GM19468 (cell line): Measurements from ENCODE around the gene PREX1.
"Not testable (repeated sequence)": the region's sequence is repeated elsewhere in the genome, so short reads cannot be mapped to it uniquely, and the experiment has no call there.

Experiments
- ATAC-seq: cut with Tn5 transposase; IDR thresholded peaks from one replicate; pipeline ENCODE4 v1.9.1; 2021; ENCODE audit warnings: mild to moderate bottlenecking, moderate library complexity, moderate number of reproducible peaks; ENCODE audit not compliant: unreplicated experiment; ENCODE audit errors: extremely low read depth

The PREX1 gene, protein sequence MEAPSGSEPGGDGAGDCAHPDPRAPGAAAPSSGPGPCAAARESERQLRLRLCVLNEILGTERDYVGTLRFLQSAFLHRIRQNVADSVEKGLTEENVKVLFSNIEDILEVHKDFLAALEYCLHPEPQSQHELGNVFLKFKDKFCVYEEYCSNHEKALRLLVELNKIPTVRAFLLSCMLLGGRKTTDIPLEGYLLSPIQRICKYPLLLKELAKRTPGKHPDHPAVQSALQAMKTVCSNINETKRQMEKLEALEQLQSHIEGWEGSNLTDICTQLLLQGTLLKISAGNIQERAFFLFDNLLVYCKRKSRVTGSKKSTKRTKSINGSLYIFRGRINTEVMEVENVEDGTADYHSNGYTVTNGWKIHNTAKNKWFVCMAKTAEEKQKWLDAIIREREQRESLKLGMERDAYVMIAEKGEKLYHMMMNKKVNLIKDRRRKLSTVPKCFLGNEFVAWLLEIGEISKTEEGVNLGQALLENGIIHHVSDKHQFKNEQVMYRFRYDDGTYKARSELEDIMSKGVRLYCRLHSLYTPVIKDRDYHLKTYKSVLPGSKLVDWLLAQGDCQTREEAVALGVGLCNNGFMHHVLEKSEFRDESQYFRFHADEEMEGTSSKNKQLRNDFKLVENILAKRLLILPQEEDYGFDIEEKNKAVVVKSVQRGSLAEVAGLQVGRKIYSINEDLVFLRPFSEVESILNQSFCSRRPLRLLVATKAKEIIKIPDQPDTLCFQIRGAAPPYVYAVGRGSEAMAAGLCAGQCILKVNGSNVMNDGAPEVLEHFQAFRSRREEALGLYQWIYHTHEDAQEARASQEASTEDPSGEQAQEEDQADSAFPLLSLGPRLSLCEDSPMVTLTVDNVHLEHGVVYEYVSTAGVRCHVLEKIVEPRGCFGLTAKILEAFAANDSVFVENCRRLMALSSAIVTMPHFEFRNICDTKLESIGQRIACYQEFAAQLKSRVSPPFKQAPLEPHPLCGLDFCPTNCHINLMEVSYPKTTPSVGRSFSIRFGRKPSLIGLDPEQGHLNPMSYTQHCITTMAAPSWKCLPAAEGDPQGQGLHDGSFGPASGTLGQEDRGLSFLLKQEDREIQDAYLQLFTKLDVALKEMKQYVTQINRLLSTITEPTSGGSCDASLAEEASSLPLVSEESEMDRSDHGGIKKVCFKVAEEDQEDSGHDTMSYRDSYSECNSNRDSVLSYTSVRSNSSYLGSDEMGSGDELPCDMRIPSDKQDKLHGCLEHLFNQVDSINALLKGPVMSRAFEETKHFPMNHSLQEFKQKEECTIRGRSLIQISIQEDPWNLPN (N-terminal part only)

DNA sequence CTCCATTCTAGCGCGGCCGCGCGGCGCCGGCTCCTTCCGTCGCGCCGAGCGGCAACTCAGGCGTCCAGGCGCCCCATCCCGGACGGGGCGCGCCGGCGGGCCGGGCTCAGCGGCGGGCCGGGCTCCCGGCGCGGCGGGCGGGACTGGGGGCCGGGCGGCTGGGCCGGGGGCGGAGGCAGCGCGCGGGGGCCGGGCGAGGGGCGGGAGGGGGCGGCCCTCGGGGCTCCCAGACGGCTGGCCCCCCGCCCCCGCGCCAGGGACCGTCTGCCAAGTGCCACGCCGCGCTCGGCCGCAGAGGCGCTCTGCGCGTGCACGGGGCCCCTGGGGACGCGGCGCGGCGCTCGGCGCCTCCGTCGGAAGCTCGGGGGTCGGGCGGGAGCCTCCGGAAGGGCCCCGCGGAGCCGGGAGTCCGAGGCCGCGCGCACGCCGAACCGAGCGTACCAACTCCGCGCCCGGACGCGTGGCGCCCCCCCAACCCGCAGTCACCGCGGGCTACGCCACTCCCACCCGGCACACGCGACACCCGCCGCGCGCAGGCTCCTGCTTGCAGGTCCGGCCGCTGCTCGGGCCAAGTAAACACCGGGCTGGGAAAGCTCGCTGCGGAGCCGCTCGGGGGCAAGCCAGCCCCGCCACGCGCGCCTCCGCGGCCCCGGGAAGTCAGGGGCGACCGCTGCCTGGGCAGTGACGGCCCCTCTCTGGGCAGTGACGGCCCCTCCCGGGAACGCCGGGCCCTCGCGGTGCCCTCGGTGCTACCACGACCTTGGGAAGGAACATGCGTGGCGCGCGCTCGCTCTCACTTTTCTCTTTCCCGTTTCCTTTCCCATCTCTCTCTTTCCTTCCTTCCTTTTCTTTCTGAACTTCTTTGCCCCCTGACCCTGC lies at the start of gene PREX1:
TSS of gene PREX1 (minus strand) at position 145 of the 879 bp plus-strand sequence. CDS start at position 6, 139 bp downstream.
- peak; percentile 41 for ATAC-seq

DNA sequence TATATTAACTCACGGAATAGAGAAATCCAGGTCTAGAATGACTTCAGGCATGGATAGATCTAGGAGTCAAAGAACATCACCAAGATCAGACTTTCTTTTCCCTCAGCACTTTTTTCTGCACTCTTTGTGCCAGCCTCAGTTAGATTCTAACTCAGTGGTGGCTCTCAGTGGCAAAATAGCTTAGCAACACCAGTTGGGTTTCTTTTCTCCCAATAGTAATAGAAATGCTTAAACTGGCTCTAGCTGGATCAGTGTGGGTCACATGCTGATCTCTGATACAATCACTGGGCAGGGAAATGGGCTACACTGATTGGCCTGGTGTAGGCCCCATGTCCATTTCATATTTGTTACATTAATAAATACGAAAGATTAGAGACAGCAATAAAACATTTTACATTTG lies 49.5 kb upstream of the PREX1 start:
- ATAC-seq = no peak

DNA sequence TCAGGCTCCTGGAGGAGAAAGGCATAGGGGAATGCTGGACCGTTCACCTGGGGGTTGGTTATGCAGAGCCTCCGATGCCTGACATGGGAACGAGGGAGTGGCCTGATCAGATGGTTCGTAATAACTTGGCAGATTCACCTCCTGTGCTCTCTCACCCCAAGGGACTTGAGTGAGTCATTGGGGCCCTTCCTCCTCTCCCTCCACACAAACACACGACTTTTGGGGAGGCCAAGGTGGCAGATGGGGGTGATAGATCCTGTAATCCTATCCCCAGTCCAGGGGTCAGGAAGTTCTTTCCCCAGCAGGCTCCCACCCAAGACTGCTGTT lies 48.1 kb upstream of the PREX1 start:
- ATAC-seq = no peak

DNA sequence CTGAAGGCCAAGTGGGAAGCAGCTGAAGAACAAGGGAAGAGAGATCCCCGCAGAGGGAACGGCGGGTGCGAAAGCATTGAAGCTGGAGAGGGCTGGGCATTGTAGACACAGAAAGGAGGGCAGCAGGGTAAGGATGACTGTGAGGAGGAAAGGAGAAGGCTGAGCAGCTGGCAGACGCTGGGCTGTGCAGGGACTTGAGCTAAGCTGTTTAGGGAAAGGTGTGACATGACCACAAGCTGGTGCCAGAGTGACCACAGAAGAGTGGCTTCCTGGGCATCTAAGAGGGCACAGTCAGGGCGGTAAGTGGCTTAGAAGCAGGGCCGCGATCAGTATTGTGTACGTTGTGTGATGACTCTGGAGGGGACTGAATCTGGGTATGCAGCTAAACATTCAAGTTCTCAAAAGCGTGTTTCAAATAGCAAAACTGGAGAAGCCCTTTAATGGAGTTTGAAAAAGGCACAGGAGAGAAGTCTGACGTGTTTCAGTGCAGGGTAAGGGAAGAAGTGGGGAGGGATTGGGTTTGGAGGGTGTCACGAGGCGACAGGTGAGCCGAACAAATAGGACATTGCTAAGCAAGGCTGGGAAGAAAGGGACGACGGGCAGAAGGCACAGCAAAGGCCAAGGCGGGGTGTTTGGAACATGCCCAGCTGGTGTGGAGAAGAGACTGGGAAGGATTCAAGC lies 47.6 kb upstream of the PREX1 start:
- no peak for ATAC-seq

DNA sequence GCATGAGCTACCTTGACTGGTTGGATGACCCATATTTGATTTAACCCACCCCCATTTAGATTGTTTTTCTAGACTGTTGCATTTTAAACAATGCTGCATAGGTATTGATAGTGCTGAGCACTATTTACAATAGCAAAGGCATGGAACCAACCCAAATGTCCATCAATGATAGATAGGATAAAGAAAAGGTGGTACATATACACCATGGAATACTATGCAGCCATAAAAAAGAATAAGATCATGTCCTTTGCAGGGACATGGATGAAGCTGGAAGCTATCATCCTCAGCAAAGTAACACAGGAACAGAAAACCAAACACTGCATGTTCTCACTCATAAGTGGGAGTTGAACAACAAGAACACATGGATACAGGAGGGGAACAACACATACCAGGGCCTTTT lies 41.6 kb upstream of the PREX1 start:
- ATAC-seq = not testable (repeated sequence)

DNA sequence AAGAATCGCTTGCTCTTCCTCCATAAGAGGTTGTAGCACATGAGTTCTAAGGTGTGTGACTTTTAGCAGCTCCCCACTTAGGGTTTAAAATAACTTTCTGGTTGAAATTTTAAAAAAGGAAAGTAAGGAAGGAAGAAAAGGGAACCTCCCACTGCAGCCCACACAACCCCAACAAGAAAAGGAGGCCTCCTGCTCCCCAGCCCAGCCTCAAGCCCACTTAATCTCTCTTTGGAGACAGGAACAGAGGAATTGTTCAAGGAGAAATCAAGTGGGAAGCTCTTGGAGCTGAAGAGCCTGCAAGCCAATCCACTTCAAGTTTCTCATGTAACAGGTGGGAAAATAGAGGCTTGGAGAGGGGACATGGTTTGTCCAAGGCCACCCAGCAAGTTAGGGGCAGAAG lies 39.1 kb upstream of the PREX1 start:
- no peak for ATAC-seq

DNA sequence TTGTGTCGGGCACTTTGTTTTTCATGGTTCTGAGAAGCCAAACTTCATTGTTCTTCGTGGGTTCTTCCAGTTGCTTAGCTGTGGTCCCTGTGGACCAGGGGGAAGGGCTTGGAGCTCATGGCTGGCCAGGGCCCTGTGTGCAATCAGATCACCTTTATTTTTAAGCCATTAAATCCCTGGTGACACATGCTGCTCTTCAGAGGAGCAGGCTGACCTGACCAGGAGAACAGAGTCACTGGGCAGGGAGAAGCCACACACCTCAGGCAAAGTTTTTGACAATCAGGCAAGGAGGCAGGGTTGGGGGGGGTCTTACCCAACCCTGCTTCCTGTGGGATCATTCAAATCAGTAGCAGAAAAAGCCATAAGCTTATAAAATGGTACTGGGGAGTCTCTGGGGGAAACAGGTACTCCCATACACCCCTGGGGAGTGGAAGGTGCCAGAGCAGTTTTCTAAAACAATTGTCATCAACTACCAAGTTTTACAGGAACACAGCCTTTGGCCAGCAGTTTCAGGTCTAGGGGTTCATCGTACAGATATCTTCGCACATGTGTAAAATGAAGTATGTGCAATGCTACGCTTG lies 37.0 kb upstream of the PREX1 start:
- no peak for ATAC-seq

DNA sequence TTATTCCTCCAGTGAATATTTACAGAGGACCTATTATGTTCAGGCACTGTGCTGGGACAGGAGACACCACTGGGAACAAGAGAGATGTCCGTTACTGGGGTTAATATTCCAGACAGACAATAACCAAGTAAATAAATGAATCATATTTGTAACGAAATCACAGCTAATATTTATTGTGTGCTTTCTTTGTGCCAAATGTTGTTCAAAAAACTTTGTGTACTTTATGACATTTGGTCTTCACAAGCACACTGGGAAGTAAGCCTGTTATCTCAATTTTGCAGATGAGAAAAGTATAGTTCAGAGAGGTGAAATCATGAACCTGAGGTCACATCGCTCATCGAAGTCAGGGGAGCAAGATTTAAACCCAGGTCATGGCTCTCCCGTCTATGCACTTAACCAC lies 36.5 kb upstream of the PREX1 start:
- ATAC-seq = no peak

DNA sequence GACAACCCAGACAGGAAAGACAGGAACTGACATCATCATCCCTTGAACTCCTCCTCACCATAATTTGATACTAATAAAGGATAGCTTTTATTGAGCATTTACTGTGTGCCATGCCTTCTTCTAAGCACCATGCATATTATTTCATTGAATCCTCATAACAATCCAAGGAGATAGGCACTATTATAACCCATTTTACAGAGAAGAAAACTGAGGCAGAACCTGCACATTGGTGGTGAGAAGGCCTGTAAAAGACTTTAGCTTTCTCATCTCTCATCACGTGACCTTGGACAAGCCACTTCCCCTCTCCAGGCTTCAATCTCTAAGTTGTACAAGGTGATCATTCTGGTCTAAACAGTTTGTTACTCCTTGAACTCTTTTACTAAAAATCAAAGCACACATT lies 34.5 kb upstream of the PREX1 start:
- ATAC-seq = no peak

DNA sequence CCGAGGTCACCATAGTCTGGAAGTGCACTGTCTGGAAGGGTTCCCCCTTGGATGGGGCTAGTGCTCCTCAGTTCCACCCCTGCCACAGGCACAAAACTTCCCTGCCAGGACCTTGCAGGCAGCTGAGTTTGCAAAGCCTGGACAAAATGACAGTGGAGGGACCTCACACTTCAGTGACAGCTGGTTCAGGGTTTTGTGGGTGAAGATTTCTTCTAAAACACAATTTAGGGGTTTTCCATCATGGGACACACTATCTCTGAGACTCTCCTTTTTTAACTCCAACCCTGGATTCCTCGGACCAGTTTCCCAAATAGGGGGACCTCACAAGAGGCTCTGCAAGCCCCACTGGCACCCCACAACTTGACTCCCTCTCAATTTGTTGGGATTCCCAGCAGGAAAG lies 33.6 kb upstream of the PREX1 start:
- no peak for ATAC-seq

DNA sequence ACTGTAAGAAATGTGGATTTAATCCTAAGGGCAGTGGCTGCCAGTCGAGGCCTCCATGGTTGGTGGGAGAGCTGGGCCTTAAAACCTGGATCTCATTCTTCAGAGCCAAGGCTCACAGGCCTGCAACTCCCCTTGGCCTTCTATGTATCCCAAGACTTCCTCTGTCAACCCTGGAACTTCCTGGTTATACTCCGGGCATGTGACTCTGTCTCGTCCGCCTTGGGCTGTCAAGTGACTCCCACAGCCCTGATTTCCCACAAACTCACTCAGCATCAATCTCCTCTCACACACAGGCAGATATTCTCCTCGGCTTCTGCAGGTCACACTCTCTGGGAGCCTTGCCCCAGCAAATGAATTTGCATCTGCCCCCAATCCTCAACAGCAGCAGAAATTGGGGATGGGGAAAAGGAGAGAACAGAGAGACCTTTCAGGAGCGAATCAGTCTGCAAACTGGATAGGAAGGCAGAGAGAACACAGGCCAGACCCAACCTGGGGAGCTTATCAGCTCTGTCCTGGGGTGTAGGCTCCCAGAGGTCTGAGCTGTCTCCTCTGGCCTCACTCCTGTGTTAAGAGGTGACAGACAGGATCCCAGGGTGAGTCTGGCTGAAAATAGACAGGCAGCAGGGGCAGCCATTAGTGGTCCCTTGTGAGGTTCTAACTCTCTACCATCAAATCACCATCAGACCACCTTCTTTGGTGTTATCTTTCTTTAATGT lies 30.4 kb upstream of the PREX1 start:
- no peak for ATAC-seq

DNA sequence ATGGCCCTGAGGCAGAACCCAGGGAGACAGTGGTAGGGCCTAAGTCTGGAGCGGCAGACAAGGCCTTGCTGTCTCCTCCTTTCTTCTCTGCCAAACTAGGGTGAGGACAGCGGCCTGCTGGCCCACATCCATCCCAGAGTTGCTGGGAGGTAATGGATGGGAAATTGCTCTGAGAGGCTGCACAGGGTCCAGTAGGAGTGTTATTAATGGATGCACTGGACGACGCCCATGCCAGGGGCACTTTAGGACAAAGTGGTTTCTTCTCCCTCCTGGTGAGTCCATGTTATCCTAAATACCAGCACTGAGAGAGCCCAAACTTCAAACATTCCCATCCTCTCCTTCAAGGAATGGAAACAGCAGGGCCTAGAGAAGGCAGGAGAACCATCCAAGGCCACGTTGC lies 28.3 kb upstream of the PREX1 start:
- ATAC-seq = no peak

DNA sequence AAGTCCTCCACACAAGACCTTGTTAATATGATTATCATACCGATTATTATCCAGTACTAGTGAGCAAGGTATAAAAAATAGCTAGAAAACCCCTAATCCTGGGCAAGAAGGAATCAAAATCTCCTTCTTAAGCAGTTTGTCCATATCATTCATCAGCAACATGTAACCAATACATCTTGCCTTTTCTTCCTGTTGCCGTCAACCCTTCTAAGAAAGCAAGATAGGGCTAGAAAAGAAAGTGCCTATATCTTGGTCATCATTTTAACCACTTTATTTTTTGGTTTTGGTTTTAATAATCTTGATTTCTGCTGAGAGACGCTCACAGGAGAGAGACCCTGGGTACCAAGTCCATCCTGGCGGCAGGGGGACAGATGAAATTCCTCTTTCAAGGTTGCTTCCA lies 27.2 kb upstream of the PREX1 start:
- no peak for ATAC-seq

DNA sequence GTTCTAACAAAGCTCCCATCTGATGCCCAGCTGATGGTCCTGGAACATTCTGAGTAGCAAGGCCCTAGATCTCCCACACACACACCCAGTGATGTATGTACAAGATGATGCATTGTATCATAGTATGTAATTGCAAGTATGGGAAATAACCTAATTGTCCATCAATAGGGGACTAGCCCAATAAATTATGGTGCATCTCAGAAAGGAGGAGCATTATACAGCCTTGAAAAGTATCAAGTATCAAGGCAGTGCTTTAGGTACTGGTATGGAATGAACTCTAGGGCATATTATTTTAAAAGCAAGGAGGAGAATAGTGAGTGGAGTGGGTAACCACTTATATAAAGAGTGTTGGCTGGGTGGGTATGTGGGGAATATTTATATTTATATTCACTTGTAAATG lies 24.8 kb upstream of the PREX1 start:
- no peak for ATAC-seq

DNA sequence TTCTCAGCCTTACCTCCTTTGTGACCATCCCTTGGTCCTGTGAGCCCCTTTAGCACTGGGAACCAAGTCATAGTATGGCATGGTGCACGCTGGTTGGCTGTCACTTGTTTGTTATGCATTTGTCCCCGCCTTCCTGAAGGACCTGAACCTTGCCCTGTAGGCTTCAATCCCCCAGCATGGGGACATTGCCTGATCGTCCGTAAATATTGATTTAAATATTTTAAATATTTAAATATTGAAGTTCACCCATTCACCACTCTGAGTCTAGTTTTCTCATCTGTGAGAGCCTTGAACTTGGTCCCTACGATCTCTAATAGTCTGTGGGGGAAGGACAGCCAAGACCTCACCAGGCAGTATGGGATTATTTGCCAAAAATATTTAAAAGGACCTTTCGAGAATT lies 23.8 kb upstream of the PREX1 start:
- ATAC-seq = no peak

DNA sequence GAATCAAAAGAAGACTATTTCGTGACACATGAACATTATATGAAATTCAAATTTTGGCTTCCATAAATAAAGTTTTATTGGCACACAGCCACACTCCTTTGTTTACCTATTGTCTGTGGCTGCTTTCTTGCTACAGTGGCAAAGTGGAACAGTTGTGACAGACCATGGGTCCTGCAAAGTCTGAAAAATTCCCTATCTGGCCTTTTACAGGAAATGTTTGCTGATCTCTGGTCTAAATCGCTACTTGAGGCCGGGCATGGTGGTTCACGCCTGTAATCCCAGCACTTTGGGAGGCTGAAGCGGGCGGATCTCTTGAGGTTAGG lies 23.1 kb upstream of the PREX1 start:
- ATAC-seq = no peak

DNA sequence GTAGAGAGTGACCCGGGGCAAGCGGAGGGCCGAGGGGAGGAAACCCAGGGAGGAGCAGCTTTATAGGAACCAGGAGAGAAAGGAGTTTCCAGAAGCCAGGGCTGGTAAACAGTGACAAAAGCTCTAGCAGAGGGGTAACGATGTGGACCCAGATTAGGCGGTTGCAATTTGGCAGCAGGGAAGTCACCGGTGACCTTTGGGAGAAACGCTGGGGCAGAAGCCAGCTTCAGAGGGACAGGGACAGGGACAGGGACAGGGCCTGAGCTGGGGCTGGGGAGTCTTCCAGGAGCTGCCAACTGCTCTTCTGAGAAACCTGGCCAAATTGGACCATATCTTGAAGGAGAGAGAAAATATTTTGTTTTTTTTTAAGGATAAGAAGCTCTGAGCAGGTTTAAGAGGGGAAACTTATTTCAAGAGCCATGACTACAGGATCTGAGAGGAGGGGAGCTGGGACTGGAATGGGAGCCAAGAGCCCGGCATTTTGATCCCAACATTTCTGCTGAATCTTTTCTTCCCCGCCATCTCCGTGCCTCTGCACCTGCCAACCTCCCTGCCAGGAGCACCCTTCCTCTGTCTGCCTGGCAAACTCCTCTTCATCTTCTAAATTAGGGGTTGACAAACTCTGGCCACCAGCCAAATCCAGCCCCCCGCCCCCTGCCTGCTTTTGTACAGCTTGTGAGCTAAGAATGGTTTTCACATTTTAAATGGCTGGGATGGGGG lies 22.6 kb upstream of the PREX1 start:
- ATAC-seq = no peak

DNA sequence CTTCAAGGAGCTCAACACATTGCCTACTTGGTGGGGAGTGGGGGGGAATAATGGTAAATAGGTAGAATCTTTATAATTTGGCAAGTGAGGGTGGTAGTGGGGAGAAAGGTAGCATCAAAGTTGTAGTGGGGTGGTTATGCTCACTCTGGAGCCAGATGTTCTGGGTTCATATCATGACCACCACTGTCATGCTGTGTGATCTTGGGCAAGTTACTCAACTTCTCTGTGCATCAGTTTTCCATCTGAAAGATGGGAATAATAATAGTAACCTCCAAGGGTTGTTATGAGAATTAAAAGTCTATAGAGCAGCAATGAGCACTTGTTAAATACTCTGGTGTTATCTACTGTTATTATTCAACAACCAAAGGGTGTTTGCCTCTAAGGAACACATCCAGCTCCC lies 22.0 kb upstream of the PREX1 start:
- no peak for ATAC-seq
